Activated CD4-positive, alpha-beta T cell treated with anti-CD3 and anti-CD28 coated beads, Interleukin-2, amount 50 U/mL, for 24 hours (primary cell): ENCODE measurements around the gene B3GNT8.
"Not testable (repeated sequence)": the region's sequence is repeated elsewhere in the genome, so short reads cannot be mapped to it uniquely, and the experiment has no call there.

ENCODE experiments used
- DNase-seq, 2 donors: peaks; one replicate each; pipeline ENCODE4 v3.0.0-alpha.2; 2020; ENCODE audit warnings: low read depth in 1 of 2, low spot score in 1 of 2

Gene B3GNT8

DNA sequence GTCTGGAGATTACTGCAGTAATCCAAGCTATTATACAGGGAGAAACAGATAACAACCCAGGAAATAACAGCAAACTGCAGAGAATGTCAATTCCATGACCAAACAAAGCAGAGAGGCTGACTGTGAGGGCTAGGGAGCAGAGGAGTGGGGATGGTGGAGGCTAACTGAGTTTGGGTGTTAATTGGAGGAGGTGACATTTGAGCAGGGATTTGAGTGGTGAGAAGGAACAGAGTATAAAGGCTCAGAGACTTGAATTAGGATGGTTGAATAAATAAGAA is 9.4 kb upstream of the B3GNT8 start:
- DNase-seq = no peak

DNA sequence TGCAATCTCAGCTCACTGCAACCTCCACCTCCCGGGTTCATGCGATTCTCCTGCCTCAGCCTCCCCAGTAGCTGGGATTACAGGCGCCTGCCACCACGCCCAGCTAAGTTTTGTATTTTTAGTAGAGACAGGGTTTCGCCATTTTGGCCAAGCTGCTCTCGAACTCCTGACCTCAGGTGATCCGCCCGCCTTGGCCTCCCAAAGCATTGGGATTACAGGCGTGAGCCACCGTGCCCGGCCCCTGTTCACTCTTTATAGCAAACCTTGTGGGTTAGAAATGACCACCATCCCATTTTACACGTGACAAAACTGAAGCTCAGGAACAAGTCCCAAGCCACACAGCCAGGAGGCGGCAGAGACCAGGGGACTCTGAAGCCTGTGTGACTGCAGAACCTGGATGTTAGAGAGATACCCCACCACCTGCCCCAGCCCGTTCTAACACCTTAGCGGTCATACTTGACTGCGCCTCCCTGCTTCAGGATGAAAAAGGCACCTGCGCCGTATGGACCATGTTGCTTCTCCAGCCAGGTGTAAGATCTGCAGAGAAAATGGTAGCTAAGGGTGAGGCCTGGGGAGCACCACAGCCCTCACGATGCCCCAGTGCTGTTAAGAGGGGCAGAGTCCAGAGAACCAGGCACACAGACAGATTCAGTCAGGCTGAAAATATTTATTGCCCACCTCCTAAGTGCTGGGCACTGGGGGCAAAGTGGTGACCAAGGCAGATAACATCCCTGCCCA is 8.9 kb upstream of the B3GNT8 start:
- no peak for DNase-seq

DNA sequence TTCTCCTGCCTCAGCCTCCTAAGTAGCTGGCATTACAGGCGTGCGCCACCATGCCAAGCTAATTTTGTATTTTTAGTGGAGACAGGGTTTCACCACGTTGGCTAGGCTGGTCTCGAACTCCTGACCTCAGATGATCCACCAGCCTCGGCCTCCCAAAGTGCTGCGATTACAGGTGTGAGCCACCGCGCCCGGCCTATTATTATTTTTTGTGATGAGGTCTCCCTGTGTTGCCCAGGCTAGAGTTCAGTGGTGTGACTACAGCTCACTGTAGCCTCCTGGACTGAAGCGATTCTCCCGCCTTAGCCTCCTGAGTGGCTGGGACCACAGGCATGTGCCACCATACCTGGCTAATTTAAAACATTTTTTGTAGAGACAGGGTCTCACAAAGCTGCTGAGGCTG is 8.2 kb upstream of the B3GNT8 start:
- not testable (repeated sequence) for DNase-seq

DNA sequence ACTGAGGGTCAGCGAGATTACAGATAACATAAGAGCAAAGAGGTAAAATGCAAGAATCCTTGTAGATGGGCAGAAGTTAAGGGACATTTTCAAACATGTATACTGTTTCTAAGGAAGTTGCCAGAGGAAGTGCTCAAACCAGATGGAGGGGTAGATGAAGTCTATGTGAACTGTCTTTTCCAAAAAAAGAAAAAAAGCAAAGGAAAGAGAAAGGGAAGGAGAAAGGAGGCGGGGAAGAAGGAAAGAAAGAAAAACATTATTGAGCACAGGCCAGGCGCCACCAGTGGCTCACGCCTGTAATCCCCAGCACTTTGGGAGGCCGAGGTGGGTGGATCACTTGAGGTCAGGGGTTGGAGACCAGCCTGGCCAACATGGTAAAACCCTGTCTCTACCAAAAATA is 7.3 kb upstream of the B3GNT8 start:
- DNase-seq = no peak

DNA sequence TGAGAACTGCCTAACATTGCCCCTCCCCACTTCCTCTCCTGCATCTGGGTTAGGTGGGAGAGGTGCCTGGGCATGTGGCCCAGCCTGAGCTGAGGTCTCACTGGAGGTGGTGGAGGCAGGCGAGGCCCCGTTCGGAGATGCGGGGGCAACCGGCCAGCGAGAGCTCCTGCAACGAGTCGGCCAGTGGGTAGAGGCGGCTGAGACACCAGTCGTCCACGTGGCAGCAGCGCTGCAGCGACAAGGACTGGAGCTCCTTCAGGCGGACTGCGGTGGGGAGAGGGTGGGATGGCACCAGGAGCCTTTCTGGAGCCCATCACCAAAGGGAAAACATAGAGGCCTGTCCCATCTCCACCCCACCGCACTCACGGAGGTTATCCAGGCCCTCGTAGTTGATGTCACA is 6.0 kb upstream of the B3GNT8 start:
- no peak for DNase-seq

DNA sequence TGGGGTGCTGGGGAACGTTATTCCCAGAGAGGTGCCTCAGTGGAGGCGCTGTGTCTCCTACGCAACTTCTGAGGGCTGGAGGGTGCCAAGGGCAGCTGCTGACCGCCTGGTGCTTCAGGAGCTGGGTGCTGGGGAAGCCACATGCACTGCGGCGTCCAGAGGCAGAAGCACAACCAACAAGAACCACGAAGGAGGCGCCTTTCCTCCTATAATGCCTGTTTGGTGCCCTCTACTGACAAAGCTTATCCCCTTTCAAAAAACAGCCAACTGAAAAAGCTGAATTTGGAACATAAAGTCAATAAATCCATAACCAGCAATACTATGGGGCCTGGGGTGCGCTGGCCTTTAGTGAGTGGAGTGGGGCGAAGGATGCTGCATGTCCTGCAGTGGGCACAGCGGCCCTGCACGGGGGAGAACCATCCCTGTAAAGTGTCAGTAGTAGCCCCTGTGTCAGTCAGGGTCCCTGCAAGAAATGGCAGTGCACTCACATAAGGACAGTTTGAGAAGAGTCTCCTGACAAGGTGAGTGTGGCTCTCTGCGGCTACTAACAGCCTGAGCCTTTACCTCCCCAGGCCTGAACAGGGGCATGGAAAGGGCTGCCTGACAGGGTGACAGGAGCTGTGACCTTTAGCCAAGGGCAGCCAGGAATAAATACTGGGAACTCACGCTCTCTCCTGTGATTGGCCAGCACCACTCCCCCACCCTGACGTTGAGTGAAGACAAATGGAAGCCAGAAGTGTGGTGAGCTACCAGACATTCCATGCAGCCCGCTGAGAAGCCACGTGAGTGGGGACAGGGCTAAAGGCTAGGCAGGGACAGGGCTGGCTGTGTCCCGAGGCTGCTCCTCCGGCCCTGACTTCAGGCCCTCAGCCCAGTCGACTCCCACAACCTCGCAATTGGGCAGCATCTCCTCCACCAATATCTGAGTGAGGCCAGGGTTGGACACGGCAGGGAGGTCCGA is 4.5 kb upstream of the B3GNT8 start:
- no peak for DNase-seq

DNA sequence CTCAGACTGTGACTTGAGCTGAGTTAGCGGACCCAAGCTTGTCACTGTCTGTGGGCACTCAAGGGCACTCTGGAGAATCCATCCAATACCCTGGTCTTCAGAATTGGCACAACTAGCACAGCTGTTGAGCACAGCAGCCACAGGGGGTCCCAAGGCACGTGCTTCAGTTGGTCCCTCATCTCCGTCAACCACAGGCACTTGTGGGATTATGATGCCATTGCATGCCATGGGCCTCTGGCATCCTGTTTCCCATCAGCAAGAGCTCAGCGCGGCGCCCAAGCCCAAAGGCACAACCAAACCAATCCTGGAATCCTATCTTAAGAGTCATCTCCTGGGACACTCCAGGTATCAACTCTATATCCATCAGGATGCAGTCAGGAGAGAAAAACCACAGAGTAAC is 3.7 kb upstream of the B3GNT8 start:
- no peak for DNase-seq

DNA sequence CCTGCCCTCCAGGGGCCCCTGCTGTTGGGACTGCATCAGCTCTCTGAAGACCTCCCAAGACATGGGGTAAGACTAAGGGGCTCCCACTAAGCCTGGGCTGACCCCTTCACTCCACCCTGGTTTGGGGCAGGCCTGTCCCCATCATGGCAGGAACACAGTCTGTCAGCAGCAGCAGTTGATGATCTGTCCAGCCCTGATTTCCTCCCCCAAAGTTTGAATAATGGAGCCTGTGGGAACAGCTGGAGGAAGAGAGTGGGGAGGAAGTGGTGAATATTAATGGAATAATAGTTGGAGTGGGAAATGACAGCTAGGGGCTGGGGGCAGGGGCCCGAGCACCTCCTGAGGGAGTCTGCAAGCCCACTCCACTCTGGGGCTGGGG is 1.3 kb upstream of the B3GNT8 start:
- DNase-seq = no peak

DNA sequence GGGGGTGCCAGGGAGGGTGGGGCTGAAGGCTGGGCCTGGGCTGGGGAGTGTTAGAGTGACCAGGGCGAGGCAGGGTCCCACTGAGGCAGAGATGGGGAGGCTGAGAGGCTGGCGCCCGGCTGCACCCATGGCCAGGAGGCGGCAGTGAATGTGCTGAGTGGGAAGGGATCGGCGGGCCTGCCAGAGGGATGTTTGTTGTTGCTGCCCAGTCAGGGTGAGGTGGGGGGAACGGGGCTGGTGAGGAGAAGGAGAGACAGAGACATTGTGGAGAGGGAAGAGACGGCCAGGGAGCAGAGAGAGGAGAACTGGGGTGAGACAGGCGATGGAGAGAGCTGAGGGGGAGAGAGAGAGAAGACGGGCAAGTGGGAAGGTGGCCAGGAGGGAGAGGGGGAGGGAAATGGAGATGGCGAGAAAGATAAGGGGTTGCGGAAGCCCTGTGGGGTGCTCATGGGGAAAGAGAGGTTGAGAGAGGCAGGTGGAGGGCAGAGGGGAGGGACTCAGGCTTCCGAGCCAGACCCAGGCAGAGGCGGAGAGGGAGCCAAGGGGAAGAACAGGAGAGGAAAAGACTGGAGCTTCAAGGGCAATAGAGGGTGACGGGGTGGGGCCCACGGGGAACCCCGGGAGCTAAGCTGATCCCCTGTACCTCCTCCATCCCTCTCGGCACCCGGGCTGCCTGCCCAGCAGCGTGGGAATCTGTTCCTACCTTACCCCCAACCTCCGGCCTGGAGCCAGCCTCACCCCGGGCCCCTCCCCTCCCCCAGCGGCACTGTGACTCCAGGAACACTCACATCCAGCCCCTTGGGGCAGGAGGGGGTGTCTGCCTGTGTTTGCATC is 690 bp upstream of the B3GNT8 start:
- no peak for DNase-seq

DNA sequence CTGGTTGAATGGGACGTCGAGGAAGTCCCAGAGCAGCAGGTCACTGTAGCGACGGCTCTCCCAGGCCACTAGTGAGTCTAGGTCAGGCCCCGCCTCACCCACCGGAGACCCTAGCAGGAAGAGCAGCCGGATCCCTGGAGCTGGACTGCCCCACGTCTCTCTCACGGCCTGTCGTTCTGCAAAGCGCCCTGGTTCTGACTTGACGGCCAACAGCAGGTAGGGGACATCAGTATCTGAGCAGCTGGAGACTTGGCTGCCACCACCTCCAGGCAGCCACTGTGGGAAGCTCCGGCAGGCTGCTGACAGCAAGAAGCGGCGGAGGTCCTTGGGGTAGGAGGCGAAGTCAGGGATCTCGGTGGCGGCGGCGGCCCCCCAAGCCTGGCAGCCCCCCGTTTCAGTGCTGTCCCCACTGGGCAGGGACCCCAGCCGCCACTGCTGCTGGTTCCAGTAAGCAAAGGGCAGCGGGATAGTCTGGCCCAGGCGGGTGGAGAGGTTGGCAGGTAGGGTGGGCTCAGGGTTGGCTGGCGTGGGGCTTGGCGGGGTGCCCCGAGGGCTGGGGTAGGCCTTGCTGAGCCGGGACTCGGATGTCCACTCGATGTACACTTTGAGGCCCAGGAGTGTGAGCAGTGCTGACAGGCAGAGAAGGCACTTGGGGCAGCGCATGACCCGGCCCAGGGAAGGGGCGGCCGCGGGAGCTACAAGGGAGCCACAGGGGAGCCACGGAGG is 895 bp downstream of the B3GNT8 start:
- no peak for DNase-seq

DNA sequence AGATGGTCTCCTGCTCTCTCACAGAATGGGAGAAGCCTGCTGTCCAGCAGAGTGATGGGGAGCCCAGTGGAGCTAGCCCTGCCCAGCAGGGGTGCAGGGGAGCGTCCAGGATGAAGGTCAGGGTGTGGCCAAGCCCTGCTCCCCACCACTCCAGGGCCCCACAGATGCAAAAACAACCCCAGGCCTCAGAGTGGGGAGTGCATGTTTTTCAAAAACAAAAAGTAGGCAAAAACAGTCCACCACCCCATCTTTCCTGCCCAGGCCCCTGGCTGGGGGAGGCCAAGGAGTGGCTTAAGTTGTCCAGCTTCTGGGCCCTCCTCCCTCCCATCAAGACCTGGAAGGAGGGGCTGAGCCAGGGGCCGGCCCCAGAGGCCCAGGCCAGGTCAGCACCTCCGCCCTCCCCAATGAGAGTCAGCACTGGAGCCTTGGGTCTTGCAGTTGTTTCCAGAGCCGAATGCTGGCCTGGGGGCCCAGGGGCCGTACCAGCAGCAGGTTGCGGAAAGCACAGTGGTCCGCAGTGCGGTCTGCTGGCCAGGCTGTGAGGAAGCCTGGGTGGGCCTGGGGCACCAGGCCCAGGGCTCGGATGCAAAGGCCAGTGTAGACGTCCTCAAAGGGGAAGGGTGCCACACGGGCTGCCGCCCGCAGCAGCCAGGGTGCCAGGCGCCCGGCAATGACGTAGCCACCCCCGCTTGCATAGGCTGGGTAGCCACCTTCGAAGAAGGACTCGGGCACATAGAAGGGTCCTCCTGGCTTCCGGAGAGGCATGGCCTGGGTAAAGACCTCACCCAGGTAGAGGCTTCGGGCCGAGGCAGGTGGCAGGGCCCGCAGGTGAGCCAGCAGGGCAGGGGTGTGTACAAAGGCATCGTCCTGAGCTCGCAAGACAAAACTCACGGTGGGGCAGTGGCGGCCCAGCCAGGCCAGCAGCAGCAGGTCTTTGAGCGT is 1.7 kb downstream of the B3GNT8 start:
- no peak for DNase-seq

DNA sequence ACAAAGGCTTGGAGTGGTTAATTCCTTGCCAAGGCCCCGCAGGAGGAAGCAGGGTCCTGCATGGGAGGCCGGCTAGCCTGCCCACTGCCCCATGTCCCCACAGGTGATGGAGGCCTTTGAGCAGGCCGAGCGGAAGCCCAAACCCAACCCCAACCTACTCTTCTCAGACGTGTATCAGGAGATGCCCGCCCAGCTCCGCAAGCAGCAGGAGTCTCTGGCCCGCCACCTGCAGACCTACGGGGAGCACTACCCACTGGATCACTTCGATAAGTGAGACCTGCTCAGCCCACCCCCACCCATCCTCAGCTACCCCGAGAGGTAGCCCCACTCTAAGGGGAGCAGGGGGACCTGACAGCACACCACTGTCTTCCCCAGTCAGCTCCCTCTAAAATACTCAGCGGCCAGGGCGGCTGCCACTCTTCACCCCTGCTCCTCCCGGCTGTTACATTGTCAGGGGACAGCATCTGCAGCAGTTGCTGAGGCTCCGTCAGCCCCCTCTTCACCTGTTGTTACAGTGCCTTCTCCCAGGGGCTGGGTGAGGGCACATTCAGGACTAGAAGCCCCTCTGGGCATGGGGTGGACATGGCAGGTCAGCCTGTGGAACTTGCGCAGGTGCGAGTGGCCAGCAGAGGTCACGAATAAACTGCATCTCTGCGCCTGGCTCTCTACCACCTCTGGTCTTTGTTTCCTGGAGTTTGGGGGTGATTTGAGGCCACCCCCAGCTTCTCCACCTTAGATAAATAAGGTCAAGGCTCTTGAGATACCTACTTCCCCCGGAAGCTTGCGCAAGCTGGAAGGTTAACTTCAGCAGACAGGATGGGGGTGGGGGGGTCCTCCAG is 2.6 kb downstream of the B3GNT8 start:
- no peak for DNase-seq

DNA sequence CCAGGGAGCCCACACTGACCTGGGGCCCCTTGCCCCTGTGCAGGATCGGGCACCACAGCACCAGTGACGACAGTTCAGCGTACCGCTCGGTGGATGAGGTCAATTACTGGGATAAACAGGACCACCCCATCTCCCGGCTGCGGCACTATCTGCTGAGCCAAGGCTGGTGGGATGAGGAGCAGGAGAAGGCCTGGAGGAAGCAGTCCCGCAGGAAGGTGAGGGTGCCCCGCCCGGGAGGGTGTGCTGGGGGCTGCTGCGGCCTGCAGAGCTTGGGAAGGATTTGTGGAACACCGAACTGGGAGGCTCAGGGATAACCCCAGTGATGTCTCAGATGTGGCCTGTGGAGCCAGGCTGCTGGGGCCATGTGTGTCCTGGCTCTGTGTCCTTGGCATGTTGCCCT is 4.2 kb downstream of the B3GNT8 start:
- no peak for DNase-seq

DNA sequence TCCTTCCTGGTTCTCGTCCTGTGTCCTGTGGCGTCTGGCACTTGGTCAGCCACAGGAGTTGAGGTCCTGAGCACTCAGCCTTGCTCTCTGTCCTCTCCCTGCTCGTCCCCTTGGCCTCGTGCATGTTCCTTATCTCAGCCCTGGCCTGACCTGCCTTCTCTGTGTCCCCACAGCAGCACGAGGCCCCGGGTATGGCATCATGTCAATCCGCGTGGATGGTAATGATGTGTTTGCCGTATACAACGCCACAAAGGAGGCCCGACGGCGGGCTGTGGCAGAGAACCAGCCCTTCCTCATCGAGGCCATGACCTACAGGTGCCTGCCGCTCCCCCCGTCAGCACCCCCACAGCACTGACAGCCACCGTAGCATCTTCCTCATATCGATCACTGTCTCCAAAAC is 4.7 kb downstream of the B3GNT8 start:
- DNase-seq = no peak

DNA sequence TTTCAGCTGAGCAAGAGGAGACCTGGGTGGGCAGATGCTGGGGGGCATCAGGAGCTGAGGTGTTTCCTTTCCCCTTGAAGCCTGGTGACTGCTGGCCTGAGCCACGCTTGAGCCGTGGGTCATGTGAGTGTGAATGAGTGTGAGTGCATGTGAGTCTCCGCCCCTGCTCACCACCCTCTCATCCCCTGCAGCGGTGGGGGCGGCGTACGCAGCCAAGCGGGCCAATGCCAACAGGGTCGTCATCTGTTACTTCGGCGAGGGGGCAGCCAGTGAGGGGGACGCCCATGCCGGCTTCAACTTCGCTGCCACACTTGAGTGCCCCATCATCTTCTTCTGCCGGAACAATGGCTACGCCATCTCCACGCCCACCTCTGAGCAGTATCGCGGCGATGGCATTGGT is 5.2 kb downstream of the B3GNT8 start:
- DNase-seq = no peak

DNA sequence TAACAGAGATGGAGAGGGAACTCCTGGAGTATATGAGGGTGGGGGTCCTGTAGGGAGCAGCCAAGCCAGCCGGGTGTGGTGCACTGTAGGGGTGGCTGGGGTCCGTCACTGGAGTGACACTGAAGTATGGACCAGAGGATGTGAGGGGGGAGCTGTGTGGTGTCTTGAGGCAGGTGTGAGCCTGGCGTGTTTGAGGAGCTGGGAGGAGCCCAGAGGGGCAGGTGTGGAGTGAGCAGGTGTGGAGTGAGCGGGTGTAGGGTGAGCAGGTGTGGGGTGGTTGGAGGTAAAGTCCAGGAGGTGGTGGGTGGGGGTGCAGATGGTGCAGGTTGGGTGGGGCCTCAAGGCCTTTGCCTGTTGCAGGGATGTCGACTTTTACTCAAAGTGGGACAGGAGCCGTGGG is 5.9 kb downstream of the B3GNT8 start:
- no peak for DNase-seq

DNA sequence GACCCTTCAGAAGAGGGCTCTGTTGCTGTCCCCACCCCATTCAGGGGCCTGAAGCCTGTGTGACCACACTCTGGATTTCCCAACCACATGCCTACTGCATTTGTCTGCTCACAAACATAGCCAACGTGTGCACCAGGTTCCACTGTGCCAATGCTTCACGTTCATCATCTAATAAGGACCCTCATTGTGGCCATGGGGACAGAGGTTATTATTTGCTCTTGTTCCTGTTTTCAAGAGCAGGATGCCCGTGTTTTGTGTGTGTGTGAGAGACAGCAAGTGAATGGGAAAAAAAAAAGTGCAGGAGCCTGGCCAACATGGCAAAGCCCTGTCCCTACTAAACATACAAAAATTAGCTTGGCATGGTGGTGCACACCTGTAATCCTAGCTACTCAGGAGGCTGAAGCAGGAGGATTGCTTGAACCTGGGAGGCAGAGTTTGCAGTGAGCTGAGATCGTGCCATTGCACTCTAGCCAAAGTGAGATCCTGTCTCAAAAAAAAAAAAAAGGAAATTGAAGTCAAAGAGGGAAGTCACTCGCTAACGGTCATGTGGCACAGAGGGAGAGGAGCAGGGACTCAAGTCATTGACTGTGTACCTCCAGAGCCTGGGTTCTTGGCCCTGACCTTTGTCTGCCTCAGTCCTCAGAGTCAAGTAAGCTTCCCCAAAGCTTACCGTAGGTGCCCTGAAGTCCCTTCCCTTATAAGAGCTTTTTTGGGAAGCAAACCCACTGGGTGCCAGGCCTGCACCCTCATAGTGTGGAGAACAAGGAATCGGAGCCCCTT is 6.9 kb downstream of the B3GNT8 start:
- no peak for DNase-seq

DNA sequence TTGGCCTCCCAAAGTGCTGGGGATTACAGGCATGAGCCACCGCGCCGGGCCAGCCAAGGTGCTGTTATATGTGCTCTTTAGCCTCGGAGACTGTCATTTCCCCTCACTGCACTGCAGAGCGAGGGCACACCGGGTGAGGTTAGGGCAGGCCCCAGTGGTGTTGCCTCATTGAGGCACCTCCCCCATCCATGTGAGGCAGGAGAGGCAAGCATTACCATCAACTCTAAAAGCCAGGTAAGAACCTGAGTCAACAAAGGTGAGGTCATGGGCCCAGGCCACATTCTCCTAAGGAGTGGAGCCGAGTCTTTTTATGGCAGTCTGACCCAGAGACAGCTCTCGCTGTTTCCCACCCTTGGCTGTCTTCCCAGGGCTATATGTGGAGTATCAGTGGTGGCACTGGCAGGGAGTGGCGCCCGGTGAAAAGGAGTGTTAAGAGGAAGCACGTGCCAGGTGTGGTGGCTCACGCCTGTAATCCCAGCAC is 10.9 kb downstream of the B3GNT8 start:
- no peak for DNase-seq
